SKM-1 (cell line): ENCODE data around the gene BBS10.
"Not testable (repeated sequence)": the region's sequence is repeated elsewhere in the genome, so short reads cannot be mapped to it uniquely, and the experiment has no call there.

Experiments used
- DNase-seq: peaks from one replicate; lab custom pipeline; 2025; ENCODE audit not compliant: unreplicated experiment; lab: John Stamatoyannopoulos, UW

BBS10 gene

DNA sequence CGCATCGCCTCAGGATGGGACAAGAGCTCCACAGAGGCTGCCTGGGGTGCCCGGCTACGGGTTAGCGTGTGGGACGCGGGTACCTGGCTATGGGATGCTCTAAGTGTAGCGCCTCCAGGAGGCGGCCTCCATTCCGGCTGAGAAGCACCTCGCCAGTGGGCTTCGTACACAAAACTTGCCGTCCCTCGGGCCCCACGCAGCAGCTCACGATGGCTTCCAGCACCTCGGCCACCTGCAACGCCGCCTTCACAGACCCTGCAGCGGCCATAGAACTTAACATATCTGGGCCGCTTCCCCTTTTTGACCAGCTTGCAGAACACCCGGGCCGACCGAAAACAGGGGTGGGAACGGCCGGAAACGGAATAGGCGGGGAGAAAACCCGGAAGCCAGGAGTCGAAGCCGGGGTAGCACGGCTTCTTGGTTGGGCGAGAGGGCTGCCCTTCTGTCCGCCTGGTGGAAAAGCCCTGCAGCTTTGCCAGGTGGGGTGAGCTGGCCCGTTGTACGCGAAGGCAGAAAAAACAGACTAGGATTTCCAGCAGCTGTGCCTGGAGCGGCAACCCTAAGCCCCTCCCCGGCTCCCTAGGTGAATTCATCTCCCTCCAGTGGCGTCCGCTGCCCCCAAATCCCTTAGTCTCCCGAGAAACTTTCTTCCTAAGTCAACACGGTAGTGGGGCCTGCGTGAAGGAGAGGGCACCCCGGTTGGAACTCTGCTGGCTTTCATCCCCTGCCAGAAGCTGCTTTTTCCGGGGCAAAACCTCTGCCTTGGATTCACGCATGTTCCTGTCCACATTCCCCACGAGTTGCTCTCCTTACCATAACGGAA is at the start of gene BBS10:
TSS of gene BBS10 (minus strand) at position 337 of the 823 bp plus-strand sequence. CDS start at position 280, 57 bp downstream.
- DNase-seq, result peak; percentile 72

DNA sequence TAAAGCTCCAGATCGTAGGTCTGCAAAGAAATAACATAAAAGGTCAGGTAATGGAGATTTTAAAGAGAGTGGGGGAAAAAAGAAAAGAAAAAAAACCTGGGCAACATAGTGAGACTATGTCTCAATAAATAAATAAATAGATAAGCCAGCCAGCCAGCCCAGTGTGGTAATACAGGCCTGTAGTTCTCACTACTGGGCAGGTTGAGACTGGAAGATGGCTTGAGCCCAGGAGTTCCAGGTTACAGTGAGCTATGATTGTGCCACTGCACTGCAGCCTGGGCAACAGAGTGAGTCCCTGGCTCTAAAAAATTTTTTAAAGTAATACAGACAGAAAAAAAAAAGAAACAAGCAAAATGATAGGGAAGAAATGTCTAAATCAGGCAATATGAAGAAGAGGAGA is 43.2 kb upstream of the BBS10 start:
- no peak for DNase-seq

DNA sequence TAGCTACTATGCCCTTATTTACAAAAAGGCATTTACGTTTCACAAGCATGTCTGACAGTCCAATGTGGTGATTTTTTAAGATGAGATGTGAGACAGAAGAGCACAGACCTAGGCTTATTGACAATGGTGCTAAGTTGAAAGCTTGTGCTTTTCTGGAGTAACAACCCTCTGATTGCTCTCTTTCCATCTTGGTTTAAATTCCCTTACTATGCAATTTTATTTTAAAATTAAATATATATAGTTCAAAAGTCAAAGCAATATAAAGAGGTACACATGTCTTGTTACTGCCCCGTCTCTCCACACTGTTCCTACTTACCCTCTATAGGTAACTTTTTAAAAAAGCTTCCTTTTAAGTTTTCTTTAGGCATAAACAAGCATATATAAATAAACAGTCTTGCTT is 39.4 kb upstream of the BBS10 start:
- DNase-seq, result no peak

DNA sequence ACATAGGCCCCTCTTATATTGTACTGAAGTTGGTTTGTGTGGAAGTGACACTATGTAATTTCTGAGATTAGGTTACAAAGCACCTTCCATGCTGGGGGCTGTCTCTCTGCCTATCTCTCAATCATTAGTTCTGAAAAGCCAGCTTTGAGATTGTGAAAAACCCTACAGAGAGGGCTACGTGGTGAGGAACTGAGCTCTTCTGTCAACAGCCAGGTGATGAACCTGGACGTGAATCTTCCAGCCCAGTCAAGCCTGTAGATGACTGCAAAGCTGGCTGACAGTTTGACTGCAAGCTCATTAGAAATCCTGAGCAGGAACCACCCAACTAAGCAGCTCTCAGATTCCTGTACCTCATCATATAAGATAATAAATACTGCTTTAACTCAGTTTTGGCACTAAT is 36.3 kb upstream of the BBS10 start:
- DNase-seq, result no peak

DNA sequence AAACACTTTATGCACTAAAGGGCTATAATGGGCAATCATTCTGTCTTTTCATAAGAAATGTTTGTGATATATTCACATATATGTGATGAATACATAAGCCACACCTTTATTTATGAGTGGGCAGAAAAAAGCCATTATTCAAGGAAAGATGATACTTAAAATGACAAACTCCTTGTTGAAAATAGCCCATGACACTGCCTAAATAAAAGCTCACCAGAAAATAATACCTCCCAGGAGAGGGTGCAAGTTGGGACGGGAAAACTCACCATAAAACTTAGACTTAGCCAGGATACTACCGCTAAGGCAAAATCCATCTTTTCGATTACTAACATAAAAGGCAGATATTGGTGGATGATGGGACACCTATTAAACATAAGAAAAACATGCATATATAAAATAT is 35.8 kb upstream of the BBS10 start:
- DNase-seq, result no peak

DNA sequence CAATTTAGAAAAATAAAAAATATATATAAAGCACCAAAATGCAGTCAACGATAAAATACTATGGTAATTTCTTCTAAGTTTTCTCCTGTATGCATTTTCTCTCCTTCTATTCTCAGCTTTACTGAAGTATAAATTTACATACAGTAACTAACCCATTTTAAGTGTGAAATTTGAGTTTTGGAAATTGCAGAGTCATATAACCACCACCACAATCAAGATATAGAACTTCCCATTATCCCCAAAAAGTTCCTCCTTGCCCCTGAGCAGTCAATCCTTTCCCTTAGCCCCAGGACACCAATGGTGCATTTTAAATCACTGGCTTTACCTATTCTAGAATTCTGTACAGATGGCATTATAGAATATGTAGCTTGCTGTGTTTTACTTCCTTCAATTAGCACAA is 31.0 kb upstream of the BBS10 start:
- no peak for DNase-seq

DNA sequence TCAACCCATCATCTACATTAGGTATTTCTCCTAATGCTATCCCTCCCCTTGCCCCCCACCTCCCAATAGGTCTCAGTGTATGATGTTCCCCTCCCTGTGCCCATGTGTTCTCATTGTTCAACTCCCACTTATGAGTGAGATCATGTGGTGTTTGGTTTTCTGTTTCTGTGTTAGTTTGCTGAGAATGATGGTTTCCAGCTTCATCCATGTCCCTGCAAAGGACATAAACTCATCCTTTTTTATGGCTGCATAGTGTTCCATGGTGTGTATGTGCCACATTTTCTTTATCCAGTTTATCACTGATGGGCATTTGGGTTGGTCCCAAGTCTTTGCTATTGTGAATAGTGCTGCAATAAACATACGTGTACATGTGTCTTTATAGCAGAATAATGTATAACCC is 28.7 kb upstream of the BBS10 start:
- DNase-seq, result not testable (repeated sequence)

DNA sequence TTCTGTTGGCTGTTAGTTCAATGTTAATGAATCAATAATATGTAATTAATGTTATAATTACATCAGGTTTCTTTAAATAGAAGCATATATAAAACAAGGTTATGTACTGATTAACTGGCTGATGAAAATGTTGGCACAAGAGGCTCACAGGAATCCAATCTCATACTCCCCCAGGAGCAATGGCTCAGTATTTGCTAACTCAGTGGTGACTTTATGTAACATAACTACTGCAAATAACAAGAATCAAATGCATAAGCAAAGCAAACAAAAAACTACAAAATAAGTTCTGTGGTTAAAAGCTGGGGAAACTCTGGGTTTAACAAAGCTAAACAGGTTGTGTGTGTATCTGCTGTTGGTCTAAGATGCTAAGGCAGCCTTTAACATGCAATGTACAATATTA is 27.7 kb upstream of the BBS10 start:
- DNase-seq, result no peak

DNA sequence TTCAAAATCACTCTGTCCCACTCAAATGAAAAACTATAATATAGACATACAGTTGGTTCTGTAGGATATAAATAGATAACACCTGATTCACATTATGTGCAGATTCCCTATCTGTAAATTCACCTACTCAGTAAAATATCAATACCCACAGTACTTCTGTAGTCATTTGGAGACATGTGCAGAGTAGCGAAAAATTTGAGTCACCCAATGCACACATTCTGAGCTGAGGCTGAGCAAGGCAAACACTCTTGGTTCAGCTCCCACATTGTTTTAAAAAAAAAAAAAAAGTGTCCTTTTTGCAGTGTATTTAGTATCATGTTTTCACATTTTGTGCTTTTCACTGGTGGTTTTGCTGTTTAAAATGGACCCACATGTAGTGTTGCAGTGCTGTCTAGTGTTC is 27.3 kb upstream of the BBS10 start:
- no peak for DNase-seq

DNA sequence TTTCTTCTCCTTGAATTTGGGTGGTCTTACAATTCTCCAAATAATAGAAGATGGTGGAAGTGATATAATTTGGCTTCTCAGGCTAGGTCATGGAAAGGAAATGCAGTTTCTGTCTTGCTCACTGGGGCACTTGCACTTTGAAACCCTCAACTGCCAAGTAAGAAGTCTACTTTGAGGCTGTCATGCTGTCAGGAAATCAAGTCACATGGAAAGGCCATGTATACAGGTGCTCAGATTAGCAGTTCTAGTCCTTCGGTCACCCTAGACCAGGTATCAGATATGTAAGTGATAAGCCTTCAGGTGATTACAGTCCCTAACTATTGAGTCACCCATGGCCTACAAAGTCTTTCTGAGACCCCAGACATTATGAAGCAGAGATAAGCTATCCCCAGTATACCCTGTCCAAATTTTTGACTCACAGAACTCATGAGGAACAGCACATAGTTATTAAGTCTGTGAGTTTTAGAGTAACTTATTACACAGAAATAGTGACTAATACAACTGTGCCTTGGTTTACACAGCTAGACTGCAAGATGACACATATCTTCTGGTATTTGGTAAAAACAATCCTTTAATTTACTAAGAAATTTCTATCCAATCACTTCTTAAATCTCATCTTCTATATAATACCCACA is 26.3 kb upstream of the BBS10 start:
- DNase-seq, result no peak

DNA sequence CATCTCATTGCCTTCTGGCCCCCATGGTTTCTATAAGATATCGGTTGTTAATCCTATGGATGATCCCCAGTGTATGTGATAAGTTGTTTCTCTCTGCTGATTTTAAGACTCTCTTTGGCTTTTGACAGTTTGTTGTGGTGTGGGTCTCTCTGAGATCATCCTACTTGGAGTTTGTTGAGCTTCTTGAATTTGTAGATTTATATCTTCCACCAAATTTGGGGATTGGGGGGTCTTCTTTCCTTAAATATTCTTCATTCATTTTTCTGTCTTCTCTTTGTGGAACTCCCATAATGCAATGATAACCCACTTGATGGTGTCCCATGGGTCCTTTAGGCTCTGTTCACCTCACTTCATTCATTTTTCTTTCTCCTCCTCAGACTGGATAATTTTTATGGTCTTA is 20.0 kb upstream of the BBS10 start:
- DNase-seq, result no peak

DNA sequence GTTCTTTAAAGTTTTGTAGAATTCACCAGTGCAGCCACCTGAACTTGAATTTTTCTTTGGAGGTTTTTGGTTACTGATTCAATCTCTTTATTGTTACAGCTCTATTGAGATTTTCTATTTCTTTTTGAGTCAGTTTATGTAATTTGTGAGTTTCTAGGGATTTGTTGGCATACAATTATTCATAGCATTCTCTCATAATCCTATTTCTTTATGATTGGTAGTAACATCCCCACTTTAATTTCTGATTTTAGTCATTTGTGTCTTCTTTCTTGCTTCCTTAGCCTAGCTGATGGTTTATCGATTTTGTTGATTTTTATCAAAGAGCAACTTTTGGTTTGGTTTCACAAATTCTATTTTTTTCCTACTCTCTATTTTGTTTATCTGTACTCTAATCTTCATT is 17.9 kb upstream of the BBS10 start:
- no peak for DNase-seq

DNA sequence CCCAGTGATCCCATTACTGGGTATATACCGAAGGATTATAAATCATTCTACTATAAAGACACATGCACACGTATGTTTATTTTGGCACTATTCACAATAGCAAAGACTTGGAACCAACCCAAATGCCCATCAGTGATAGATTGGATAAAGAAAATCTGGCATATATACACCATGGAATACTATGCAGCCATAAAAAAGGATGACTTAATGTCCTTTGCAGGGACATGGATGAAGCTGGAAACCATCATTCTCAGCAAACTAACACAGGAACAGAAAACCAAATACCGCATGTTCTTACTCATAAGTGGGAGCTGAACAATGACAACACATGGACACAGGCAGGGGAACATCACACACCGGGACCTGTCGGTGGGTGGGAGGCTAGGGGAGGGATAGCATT is 15.9 kb upstream of the BBS10 start:
- DNase-seq, result not testable (repeated sequence)

DNA sequence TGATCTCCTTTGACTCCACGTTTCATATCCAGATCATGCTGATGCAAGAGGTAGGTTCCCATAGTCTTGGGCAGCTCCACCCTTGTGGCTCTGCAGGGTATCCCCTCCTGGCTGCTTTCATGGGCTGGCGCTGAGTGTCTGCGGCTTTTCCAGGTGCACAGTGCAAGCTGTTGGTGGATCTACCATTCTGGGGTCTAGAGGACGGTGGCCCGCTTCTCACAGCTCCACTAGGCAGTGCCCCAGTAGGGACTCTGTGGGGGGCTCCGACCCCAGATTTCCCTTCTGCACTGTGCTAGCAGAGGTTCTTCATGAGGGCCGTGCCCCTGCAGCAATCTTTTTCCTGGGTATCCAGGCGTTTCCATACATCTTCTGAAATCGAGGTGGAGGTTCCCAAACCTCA is 12.1 kb upstream of the BBS10 start:
- no peak for DNase-seq

DNA sequence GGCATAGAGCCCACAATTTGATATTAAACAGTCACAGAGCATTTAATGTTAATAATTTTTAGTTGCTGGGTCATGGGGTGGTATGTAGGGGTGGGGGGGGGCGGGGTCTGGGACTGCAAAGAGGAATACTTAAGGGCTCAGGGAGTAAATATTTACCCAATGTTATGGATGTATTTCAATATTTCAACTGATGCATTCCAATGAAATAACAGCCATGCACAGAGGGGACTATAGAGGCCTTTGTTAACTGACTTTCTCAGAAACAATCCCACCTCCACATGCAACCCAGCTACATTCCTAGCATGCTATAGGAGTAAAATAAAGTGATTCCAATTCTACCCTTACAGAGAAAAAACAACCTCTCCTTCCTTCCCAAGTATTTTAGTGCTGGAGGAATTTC is 7.9 kb upstream of the BBS10 start:
- no peak for DNase-seq

DNA sequence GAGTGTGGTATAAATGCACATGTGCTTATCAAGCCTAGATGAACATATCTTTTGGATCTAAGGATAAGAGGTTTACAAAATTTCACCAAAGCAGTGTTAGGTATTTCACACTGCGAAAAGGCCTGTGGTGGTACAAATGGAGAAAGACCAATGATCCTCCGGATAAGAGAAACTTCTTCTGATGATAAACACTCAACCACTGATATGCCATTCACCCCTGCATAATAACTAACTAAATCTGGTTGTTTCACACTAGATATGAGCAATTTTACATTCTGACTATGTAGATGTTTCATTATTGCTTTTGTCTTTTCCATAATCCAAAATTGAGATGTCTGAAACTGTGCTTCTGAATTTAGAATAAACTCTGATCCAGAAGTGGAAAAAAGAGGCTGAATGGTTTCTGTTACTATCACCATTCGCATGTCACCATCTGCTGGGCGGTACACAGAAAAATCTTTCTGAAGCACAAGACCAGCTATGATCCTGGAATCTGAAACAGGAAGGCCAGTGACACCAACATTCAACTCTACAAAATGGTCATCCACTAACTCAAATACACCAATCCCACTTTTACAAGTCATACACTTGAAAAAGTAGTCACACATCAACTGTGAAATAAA is 1.3 kb downstream of the BBS10 start:
- peak; percentile 0 for DNase-seq

DNA sequence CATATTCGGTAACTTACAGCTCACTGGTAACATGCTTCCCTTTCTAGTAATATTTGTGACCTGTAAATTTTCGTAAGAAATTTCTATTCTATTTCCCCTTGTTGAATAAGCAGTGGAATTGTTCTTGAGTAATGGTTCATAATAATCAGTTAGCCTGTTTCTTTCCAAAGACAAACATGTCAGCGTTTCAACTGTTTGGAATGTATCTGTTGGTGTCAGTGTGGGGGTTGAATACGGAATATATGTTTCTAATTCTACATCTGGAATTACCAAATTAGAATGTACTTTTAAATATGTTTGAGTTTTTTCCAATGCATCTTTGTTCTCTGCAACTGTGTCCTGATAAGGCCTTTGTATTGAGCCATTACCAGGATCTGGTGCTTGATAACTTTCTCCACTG is 2.0 kb downstream of the BBS10 start:
- no peak for DNase-seq

DNA sequence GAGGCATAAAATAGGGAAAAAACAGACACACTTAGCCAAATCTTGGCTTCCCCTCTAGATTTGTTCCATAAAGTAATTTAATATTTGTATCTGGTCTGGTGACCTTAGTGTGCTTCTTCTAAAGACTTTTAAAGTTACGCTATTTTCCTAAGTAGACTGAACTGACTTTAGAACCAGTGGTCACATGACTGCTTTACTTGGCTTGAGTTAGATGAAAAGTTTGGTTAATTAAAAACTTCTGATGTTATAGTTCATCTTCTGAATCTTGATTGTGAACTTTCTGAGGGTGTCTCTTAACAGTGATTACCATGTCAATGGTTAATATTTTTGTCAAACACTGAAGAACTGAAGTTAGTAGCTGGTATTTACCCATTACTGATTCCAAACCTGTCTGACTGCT is 2.6 kb downstream of the BBS10 start:
- DNase-seq, result no peak

DNA sequence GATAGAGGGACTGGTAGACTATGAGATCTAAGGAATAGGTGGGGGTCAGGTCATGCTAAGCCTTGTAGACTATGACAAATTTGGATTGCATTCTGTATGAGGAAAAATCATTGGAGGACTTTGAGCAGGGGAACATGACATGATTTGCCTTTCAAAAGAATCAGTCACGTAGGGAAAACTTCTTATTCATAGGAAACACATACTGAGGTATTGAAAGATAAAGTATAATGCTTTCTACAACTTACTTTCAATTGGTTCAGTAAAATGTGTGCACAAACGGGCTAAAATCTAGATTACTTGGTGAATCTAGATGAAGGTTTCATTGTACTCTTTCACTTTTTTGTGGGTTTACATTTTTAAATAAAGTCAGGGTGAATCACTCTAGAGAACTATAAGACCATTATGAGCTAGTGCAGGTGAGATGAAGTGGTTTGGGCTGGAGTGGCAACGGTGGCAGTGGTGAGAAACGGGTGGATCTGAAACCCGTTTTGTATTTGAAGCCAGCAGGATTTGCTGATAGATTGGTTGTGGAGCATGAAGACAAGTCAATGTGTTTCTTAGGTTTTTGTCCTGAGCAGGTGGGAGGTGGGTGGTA is 6.7 kb downstream of the BBS10 start:
- DNase-seq, result no peak

DNA sequence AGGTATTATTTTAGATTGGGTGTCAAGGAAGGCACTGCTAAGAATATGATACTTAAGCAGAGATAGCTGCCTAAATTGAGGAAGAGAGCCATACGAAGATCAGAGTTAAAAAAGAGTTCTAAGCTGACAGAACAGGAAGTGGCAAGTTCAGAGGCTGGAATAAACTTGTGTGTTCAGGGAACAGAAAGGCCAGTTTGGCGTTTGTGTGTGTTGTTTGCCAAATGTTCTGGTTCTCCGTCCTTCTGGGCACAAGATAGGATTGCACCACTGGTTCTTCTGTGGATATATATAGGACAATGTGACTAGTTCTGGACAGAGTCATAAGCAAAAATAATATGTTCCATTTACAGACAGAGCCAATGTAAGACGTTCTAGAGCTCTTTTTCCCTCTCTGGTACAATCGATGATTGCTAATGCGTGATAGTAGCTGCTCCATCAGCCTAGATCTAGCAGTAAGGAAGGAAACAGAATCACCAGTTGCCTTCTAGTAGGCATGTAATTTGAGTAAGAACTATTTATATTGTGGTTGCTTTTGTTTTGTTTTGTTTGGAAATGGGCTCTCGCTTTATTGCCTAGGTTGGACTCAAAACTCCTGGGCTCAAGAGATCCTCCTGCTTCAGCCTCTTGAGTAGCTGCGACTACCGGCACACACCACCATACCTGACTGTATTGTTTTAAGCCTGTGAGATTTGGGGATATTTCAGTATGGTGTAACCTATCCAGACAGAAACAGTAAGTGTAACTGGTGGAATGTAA is 7.4 kb downstream of the BBS10 start:
- no peak for DNase-seq

DNA sequence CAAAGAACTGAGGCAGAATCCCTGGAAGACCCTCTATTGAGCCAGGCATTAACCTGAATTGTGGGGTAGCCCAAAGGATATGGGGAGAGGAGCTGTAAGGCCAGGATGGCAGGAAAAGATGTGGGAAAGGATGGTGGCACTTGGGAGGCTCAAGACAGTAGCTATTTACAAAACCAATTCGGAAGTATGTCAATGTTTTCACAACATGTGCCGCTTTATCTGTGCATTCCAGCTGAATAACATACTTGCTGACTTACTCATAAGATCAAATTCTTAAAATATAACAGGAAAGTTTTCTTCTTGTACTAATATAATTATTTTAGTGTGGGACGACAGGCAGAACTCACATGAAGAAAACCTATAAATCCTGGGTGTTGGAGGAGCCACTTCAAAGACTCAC is 10.6 kb downstream of the BBS10 start:
- DNase-seq, result no peak
